HEK293 (cell line): Measurements from ENCODE around the gene TLE3.

Experiments used
- CTCF ChIA-PET: fragments of 350-600 bp; formaldehyde crosslinking; extraction: SDS; loops from one replicate; lab custom pipeline; 2021; ENCODE audit warnings: antibody characterized with exemption; lab: Yijun Ruan, JAX
- POLR2A ChIA-PET: fragments of 300-600 bp; formaldehyde crosslinking; extraction: SDS; loops from one replicate; lab custom pipeline; 2020; ENCODE audit warnings: antibody characterized with exemption, inconsistent platforms; lab: Yijun Ruan, JAX
- H3K27ac ChIP-seq: fragments of 200-500 bp; sonication (Bioruptor generic); 2 replicates; pipeline ENCODE4 v1.5.1; 2014; ENCODE audit warnings: low read depth, low read length, control low read depth, inconsistent platforms; ENCODE audit errors: extremely low read depth
- H3K36me3 ChIP-seq, 2 experiments: fragments of 200-500 bp in 1 of 2; sonication (Bioruptor generic) in 1 of 2; 1 replicate in 1 of 2; 2 replicates in 1 of 2; pipeline ENCODE4 v1.5.1; 2014 to 2017; ENCODE audit warnings: inconsistent platforms in 2 of 2, low read length in 2 of 2; ENCODE audit not compliant: control insufficient read depth in 2 of 2, insufficient read depth in 1 of 2
- H3K4me1 ChIP-seq: fragments of 200-500 bp; sonication (Bioruptor generic); 2 replicates; pipeline ENCODE4 v1.5.1; 2014; ENCODE audit warnings: mild to moderate bottlenecking, low read length, inconsistent platforms; ENCODE audit not compliant: control insufficient read depth, insufficient read depth
- H3K4me3 ChIP-seq: 2 replicates; pipeline ENCODE4 v1.5.1; 2011; ENCODE audit warnings: low read depth, mild to moderate bottlenecking, control low read depth, low read length, moderate library complexity
- H3K9me3 ChIP-seq: fragments of 200-500 bp; sonication (Bioruptor generic); 2 replicates; pipeline ENCODE4 v1.5.1; 2014; ENCODE audit warnings: low read depth, low read length, inconsistent platforms; ENCODE audit not compliant: control insufficient read depth, insufficient read depth
- BCL11B ChIP-seq: fragments of 450-650 bp; formaldehyde crosslinking; IDR thresholded peaks from 2 replicates; pipeline ENCODE4 v1.5.1; 2016; ENCODE audit warnings: low read depth, missing biosample characterization, missing genetic modification characterization
- FEZF1 ChIP-seq: fragments of 450-650 bp; formaldehyde crosslinking; IDR thresholded peaks from 2 replicates; pipeline ENCODE4 v1.5.1; 2016; ENCODE audit warnings: missing biosample characterization, missing genetic modification characterization
- HOXA7 ChIP-seq: sonication (generic); formaldehyde crosslinking; IDR thresholded peaks from 2 replicates; pipeline ENCODE4 v1.8.1; 2022; ENCODE audit warnings: missing genetic modification reagents, borderline replicate concordance
- SP2 ChIP-seq: fragments of 450-650 bp; formaldehyde crosslinking; IDR thresholded peaks from 2 replicates; pipeline ENCODE4 v1.5.1; 2016; ENCODE audit warnings: missing biosample characterization, missing genetic modification characterization
- ZBTB1 ChIP-seq: fragments of 450-650 bp; formaldehyde crosslinking; IDR thresholded peaks from 2 replicates; pipeline ENCODE4 v1.5.1; 2016; ENCODE audit warnings: missing biosample characterization, missing genetic modification characterization
- ZFHX2 ChIP-seq: fragments of 450-650 bp; formaldehyde crosslinking; conservative IDR thresholded peaks from 2 replicates; pipeline ENCODE4 v1.5.1; 2016; ENCODE audit warnings: missing biosample characterization, missing genetic modification characterization
- ZNF132 ChIP-seq: fragments of 450-650 bp; formaldehyde crosslinking; IDR thresholded peaks from 2 replicates; pipeline ENCODE4 v1.5.1; 2017; ENCODE audit warnings: missing biosample characterization, missing genetic modification characterization, borderline replicate concordance
- ZNF155 ChIP-seq: fragments of 450-650 bp; formaldehyde crosslinking; IDR thresholded peaks from 2 replicates; pipeline ENCODE4 v1.5.1; 2016; ENCODE audit warnings: missing biosample characterization, missing genetic modification characterization
- ZNF239 ChIP-seq: fragments of 450-650 bp; formaldehyde crosslinking; IDR thresholded peaks from 2 replicates; pipeline ENCODE4 v1.5.1; 2016; ENCODE audit warnings: missing biosample characterization, missing genetic modification characterization
- ZNF292 ChIP-seq: fragments of 450-650 bp; formaldehyde crosslinking; IDR thresholded peaks from 2 replicates; pipeline ENCODE4 v1.5.1; 2016; ENCODE audit warnings: low read depth, missing biosample characterization, missing genetic modification characterization, borderline replicate concordance
- ZNF416 ChIP-seq: fragments of 450-650 bp; formaldehyde crosslinking; IDR thresholded peaks from 2 replicates; pipeline ENCODE4 v1.5.1; 2016; ENCODE audit warnings: missing biosample characterization, missing genetic modification characterization
- ZNF433 ChIP-seq: fragments of 450-650 bp; formaldehyde crosslinking; IDR thresholded peaks from 2 replicates; pipeline ENCODE4 v1.5.1; 2016; ENCODE audit warnings: missing biosample characterization, missing genetic modification characterization, low read depth
- ZNF521 ChIP-seq: fragments of 450-650 bp; formaldehyde crosslinking; IDR thresholded peaks from 2 replicates; pipeline ENCODE4 v1.5.1; 2017; ENCODE audit warnings: missing biosample characterization, mild to moderate bottlenecking, missing genetic modification characterization
- ZNF530 ChIP-seq: fragments of 450-650 bp; formaldehyde crosslinking; IDR thresholded peaks from 2 replicates; pipeline ENCODE4 v1.5.1; 2016; ENCODE audit warnings: low read depth, missing biosample characterization, missing genetic modification characterization
- ZNF558 ChIP-seq: fragments of 450-650 bp; formaldehyde crosslinking; IDR thresholded peaks from 2 replicates; pipeline ENCODE4 v1.5.1; 2016; ENCODE audit warnings: missing biosample characterization, missing genetic modification characterization
- ZNF610 ChIP-seq: fragments of 450-650 bp; formaldehyde crosslinking; IDR thresholded peaks from 2 replicates; pipeline ENCODE4 v1.5.1; 2016; ENCODE audit warnings: missing biosample characterization, missing genetic modification characterization, borderline replicate concordance
- ZNF624 ChIP-seq: fragments of 450-650 bp; formaldehyde crosslinking; IDR thresholded peaks from 2 replicates; pipeline ENCODE4 v1.5.1; 2017; ENCODE audit warnings: missing biosample characterization, missing genetic modification characterization
- ZNF626 ChIP-seq: fragments of 450-650 bp; sonication (Bioruptor Pico); formaldehyde crosslinking; IDR thresholded peaks from 2 replicates; pipeline ENCODE4 v1.5.1; 2018; ENCODE audit warnings: missing biosample characterization, missing genetic modification characterization, inconsistent platforms
- ZNF747 ChIP-seq: fragments of 450-650 bp; formaldehyde crosslinking; IDR thresholded peaks from 2 replicates; pipeline ENCODE4 v1.5.1; 2016; ENCODE audit warnings: missing biosample characterization, missing genetic modification characterization
- ZNF76 ChIP-seq: fragments of 450-650 bp; formaldehyde crosslinking; IDR thresholded peaks from 2 replicates; pipeline ENCODE4; 2016; ENCODE audit warnings: low read depth, missing biosample characterization, missing genetic modification characterization, borderline replicate concordance
- ZNF843 ChIP-seq: fragments of 450-650 bp; formaldehyde crosslinking; IDR thresholded peaks from 2 replicates; pipeline ENCODE4 v1.5.1; 2016; ENCODE audit warnings: missing biosample characterization, missing genetic modification characterization
- TF ChIP-seq, protein P1 (sequence below): fragments of 450-650 bp; formaldehyde crosslinking; IDR thresholded peaks from 2 replicates; pipeline ENCODE4 v1.5.1; 2016; ENCODE audit warnings: missing biosample characterization, missing genetic modification characterization
- TF ChIP-seq, protein P2 (sequence below): fragments of 450-650 bp; formaldehyde crosslinking; IDR thresholded peaks from 2 replicates; pipeline ENCODE4 v1.5.1; 2017; ENCODE audit warnings: missing biosample characterization, missing genetic modification characterization
- TF ChIP-seq, protein P3 (sequence below): fragments of 450-650 bp; formaldehyde crosslinking; IDR thresholded peaks from 2 replicates; pipeline ENCODE4 v1.5.1; 2017; ENCODE audit warnings: missing biosample characterization, missing genetic modification characterization
- TF ChIP-seq, protein P4 (sequence below): fragments of 450-650 bp; formaldehyde crosslinking; IDR thresholded peaks from 2 replicates; pipeline ENCODE4 v1.5.1; 2016; ENCODE audit warnings: missing biosample characterization, missing genetic modification characterization
- TF ChIP-seq, protein P5 (sequence below): fragments of 450-650 bp; formaldehyde crosslinking; IDR thresholded peaks from 2 replicates; pipeline ENCODE4 v1.5.1; 2016; ENCODE audit warnings: missing biosample characterization, missing genetic modification characterization

Gene TLE3

DNA sequence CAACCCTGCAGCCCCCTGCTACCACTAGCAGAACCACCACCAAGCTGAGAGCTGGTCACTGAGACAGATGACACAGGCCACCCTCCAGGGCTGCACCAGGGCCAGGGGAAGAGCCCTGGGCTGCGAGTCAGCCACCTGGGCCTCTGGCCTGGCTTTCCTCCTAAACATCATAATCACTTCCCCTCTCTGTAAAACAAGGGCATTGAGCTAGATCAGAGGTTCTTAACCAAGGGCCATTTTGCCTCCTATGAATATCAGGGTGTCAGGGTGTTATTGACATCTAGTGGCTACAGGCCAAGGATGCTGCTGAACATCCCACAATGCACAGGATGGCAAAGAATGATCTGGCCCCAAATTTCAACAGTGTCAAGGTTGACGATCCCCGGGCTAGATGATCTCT is 25.2 kb downstream of the TLE3 start:
- H3K27ac ChIP-seq = no peak overlapping the region
- no peak overlapping the region for H3K4me3 ChIP-seq
- no peaks in the 10 kb centered on the region; the same call in 1 of the 2 replicates for H3K4me1 ChIP-seq
- no peaks in the 10 kb centered on the region for H3K9me3 ChIP-seq
- TF ChIP-seq BCL11B (tag by site-specific recombination) (no peak), ZNF626 (tag by site-specific recombination) (no peak), ZNF521 (tag by site-specific recombination) (no peak), ZNF610 (no peak), ZNF416 (no peak), ZFHX2 (no peak), ZNF155 (tag by site-specific recombination) (no peak), ZBTB1 (no peak), ZNF624 (tag by site-specific recombination) (no peak)
- TF ChIP-seq, protein P1, sequence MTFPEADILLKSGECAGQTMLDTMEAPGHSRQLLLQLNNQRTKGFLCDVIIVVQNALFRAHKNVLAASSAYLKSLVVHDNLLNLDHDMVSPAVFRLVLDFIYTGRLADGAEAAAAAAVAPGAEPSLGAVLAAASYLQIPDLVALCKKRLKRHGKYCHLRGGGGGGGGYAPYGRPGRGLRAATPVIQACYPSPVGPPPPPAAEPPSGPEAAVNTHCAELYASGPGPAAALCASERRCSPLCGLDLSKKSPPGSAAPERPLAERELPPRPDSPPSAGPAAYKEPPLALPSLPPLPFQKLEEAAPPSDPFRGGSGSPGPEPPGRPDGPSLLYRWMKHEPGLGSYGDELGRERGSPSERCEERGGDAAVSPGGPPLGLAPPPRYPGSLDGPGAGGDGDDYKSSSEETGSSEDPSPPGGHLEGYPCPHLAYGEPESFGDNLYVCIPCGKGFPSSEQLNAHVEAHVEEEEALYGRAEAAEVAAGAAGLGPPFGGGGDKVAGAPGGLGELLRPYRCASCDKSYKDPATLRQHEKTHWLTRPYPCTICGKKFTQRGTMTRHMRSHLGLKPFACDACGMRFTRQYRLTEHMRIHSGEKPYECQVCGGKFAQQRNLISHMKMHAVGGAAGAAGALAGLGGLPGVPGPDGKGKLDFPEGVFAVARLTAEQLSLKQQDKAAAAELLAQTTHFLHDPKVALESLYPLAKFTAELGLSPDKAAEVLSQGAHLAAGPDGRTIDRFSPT = no peak
- TF ChIP-seq, protein P2, sequence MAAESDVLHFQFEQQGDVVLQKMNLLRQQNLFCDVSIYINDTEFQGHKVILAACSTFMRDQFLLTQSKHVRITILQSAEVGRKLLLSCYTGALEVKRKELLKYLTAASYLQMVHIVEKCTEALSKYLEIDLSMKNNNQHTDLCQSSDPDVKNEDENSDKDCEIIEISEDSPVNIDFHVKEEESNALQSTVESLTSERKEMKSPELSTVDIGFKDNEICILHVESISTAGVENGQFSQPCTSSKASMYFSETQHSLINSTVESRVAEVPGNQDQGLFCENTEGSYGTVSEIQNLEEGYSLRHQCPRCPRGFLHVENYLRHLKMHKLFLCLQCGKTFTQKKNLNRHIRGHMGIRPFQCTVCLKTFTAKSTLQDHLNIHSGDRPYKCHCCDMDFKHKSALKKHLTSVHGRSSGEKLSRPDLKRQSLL (tag by site-specific recombination) = no peak
- ChIA-PET CTCF (interaction anchor here (0.5 kb wide), 1 partner anchor 183 kb away, joined by 3 read pairs; no protein-coding TSS in a partner anchor), POLR2A (interaction anchor here (0.9 kb wide), 1 partner anchor 8 kb away, joined by 5 read pairs; no protein-coding TSS in a partner anchor)
- H3K36me3 ChIP-seq = peaks cover 68 to 99% of the 10 kb centered on the region in 2 experiments

DNA sequence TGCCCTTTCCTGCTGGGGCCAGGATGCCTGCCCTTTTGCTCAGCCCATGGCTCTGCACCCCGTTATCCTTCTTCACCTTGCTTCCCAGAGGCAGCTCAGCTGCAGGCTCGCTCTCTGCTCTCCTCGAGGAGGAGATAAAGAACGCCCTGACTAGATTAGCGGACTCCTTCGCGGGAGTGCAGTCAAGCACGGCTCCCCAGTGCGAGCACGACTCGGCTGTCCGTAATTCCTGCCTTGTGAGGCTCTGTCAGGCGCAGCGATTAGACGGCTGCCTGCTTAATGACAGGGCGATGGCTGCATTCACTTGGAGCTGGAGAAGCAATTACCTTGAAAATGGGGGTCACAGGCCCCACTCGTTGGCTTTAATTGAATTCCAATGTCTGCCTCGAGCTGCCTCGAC is 25.9 kb downstream of the TLE3 start:
- Histone ChIP-seq H3K4me3 (no peak overlapping the region), H3K4me1 (no peaks in the 10 kb centered on the region), H3K36me3 (peaks cover 63 to 99% of the 10 kb centered on the region in 2 experiments), H3K27ac (no peak overlapping the region), H3K9me3 (no peaks in the 10 kb centered on the region)
- ChIA-PET POLR2A (interaction anchor here (0.9 kb wide), 1 partner anchor 9 kb away, joined by 5 read pairs; no protein-coding TSS in a partner anchor), CTCF (interaction anchor here (0.5 kb wide), 1 partner anchor 184 kb away, joined by 3 read pairs; no protein-coding TSS in a partner anchor)
- TF ChIP-seq ZNF292 (no peak), ZNF76 (tag by site-specific recombination) (no peak), ZNF558 (tag by site-specific recombination) (no peak), ZNF530 (tag by site-specific recombination) (no peak), ZNF239 (tag by site-specific recombination) (no peak), ZNF843 (tag by site-specific recombination) (no peak), FEZF1 (tag by site-specific recombination) (no peak), HOXA7 (CRISPR knock-in tag) (no peak), SP2 (tag by site-specific recombination) (no peak), ZNF747 (tag by site-specific recombination) (no peak), ZNF132 (tag by site-specific recombination) (no peak), ZNF433 (tag by site-specific recombination) (no peak)
- TF ChIP-seq, protein P3, sequence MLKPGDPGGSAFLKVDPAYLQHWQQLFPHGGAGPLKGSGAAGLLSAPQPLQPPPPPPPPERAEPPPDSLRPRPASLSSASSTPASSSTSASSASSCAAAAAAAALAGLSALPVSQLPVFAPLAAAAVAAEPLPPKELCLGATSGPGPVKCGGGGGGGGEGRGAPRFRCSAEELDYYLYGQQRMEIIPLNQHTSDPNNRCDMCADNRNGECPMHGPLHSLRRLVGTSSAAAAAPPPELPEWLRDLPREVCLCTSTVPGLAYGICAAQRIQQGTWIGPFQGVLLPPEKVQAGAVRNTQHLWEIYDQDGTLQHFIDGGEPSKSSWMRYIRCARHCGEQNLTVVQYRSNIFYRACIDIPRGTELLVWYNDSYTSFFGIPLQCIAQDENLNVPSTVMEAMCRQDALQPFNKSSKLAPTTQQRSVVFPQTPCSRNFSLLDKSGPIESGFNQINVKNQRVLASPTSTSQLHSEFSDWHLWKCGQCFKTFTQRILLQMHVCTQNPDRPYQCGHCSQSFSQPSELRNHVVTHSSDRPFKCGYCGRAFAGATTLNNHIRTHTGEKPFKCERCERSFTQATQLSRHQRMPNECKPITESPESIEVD (tag by site-specific recombination) = no peak
- TF ChIP-seq, protein P4, sequence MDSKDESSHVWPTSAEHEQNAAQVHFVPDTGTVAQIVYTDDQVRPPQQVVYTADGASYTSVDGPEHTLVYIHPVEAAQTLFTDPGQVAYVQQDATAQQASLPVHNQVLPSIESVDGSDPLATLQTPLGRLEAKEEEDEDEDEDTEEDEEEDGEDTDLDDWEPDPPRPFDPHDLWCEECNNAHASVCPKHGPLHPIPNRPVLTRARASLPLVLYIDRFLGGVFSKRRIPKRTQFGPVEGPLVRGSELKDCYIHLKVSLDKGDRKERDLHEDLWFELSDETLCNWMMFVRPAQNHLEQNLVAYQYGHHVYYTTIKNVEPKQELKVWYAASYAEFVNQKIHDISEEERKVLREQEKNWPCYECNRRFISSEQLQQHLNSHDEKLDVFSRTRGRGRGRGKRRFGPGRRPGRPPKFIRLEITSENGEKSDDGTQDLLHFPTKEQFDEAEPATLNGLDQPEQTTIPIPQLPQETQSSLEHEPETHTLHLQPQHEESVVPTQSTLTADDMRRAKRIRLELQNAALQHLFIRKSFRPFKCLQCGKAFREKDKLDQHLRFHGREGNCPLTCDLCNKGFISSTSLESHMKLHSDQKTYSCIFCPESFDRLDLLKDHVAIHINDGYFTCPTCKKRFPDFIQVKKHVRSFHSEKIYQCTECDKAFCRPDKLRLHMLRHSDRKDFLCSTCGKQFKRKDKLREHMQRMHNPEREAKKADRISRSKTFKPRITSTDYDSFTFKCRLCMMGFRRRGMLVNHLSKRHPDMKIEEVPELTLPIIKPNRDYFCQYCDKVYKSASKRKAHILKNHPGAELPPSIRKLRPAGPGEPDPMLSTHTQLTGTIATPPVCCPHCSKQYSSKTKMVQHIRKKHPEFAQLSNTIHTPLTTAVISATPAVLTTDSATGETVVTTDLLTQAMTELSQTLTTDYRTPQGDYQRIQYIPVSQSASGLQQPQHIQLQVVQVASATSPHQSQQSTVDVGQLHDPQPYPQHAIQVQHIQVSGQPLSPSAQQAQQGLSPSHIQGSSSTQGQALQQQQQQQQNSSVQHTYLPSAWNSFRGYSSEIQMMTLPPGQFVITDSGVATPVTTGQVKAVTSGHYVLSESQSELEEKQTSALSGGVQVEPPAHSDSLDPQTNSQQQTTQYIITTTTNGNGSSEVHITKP (tag by site-specific recombination) = no peak
- TF ChIP-seq, protein P5, sequence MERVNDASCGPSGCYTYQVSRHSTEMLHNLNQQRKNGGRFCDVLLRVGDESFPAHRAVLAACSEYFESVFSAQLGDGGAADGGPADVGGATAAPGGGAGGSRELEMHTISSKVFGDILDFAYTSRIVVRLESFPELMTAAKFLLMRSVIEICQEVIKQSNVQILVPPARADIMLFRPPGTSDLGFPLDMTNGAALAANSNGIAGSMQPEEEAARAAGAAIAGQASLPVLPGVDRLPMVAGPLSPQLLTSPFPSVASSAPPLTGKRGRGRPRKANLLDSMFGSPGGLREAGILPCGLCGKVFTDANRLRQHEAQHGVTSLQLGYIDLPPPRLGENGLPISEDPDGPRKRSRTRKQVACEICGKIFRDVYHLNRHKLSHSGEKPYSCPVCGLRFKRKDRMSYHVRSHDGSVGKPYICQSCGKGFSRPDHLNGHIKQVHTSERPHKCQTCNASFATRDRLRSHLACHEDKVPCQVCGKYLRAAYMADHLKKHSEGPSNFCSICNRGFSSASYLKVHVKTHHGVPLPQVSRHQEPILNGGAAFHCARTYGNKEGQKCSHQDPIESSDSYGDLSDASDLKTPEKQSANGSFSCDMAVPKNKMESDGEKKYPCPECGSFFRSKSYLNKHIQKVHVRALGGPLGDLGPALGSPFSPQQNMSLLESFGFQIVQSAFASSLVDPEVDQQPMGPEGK (tag by site-specific recombination) = no peak
